Fibroblast of pulmonary artery (primary cell): ENCODE results near the gene CST5.
"Not testable (repeated sequence)": the region's sequence is repeated elsewhere in the genome, so short reads cannot be mapped to it uniquely, and the experiment has no call there.

Experiments used
- DNase-seq: peaks from one replicate; pipeline ENCODE4 v3.0.0-alpha.2; 2010; ENCODE audit warnings: low read depth
- H3K4me3 ChIP-seq: replicated peaks from 2 replicates; pipeline ENCODE4 v1.5.1; 2011; ENCODE audit warnings: low read depth, mild to moderate bottlenecking, control low read depth, low read length, moderate library complexity
- CTCF ChIP-seq: IDR thresholded peaks from 2 replicates; pipeline ENCODE4 v1.5.1; 2011; ENCODE audit warnings: mild to moderate bottlenecking, control low read depth, low read length, inconsistent platforms; ENCODE audit errors: missing control alignments

Gene CST5

GRCh38 chr20:23878787-23879186 is 761 bp downstream of the CST5 start:
- H3K4me3 ChIP-seq = no peak overlapping the region
- no peak for DNase-seq
- no peak for TF ChIP-seq CTCF

GRCh38 chr20:23878016-23878542 is 1.5 kb downstream of the CST5 start:
- not testable (repeated sequence) for H3K4me3 ChIP-seq, DNase-seq

- no peak for DNase-seq
- H3K4me3 ChIP-seq = no peak overlapping the region
- TF ChIP-seq CTCF = no peak
Observed at GRCh38 chr20:23877524-23877923, 2.0 kb downstream of the CST5 start.

- no peak overlapping the region for H3K4me3 ChIP-seq
- DNase-seq = no peak
- TF ChIP-seq CTCF = no peak
Observed at GRCh38 chr20:23875606-23876237, 3.8 kb downstream of the CST5 start.

GRCh38 chr20:23874747-23875146 is 4.8 kb downstream of the CST5 start:
- no peak for DNase-seq

GRCh38 chr20:23873370-23874015 is 6.1 kb downstream of the CST5 start:
- H3K4me3 ChIP-seq = no peak overlapping the region
- no peak for TF ChIP-seq CTCF
- DNase-seq = no peak

More at GRCh38 chr20:23874747-23875146, 4.8 kb downstream of the CST5 start:
- no peak overlapping the region for H3K4me3 ChIP-seq
- TF ChIP-seq CTCF = no peak

GRCh38 chr20:23872065-23872464 is 7.5 kb downstream of the CST5 start:
- no peak overlapping the region for H3K4me3 ChIP-seq
- TF ChIP-seq CTCF = no peak
- DNase-seq = no peak
